Activated effector memory CD4-positive, alpha-beta T cell treated with Interleukin-2 at 50 U/mL for 16 hours (primary cell): ENCODE data around the gene CD300E.

Source experiments
- DNase-seq: peaks from one replicate; pipeline ENCODE4 v3.0.0-alpha.2; 2020

CD300E gene

GRCh38 chr17:74561586-74561985 is 62.0 kb downstream of the CD300E start:
- DNase-seq = no peak
